ENCODE results near the gene HOXC5.
A peak's percentile ranks its signal among the peaks of the same experiment; 100 is the strongest.
"Not testable (repeated sequence)": the region's sequence is repeated elsewhere in the genome, so short reads cannot be mapped to it uniquely, and the experiment has no call there.

HOXC5 gene

DNA sequence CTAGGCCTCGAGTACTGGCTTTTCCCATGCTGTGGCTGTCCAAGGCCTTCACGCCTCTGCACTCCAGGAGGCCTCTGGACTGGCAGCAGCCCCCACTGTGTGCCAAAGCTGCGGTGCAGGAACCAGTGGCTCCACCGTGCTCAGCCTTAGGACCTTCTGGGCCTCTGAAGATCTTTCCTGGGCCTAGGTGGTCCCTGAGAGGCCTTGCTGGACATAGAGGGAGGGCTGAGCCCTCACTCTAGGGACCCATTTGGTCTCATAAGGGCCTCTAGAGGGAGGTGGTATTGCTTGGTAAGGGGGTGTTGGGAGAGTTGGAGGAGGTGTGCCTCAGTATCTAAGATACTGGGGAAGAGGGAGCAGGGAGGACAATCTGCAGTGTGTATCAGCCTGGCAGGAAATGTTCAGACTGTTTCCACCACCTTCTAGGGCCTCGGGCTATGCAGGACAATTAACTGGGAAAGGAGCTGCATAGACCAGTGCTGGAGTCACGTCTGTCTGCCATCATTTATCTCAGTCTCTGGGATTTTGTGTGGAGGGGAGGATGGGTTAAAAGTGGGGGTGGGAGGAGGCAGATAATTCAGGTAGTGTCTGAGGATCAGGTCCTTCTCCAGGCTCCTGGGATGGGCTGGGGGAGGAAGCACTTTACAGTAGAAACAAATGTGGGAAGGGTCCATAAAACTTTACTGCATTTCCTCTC lies 2.9 kb downstream of the HOXC5 start:
- peak; percentile 16 for DNase-seq

DNA sequence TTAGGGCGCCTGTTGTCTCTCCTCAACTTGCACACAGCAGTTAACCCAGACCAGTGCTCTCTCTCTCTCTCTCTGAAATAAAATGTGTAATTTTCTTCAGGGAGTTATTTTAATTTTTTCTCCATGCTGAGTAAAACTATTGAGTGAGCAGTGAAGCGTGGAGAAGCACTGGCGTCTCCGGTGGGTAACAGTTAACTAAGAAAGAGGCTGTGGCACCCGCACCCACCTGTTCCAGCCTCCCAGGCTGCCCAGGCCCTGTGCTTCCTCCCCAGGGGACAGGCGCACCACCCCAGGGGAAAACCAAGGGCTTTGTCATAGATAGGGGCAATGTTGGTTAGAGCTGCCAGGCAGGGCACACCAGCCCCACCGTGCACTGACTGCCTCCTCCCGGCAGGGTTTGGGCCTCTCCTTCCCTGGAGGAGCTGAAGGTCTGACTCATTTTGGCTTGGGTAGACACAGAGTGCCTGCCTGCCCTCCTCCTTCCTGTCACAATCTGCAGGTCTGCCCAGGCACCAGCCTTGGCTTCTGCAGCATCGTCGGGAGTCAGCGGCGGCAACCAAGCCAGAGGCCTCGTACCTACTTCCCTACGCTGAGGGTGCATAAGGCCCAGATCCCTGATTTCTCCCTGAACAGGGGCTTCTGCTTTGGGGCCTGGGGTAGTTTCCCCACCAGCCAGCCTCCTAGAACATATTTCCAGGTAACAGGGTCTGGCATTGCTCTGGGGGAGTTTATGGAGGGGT lies 3.9 kb downstream of the HOXC5 start:
- DNase-seq = peak; percentile 45

DNA sequence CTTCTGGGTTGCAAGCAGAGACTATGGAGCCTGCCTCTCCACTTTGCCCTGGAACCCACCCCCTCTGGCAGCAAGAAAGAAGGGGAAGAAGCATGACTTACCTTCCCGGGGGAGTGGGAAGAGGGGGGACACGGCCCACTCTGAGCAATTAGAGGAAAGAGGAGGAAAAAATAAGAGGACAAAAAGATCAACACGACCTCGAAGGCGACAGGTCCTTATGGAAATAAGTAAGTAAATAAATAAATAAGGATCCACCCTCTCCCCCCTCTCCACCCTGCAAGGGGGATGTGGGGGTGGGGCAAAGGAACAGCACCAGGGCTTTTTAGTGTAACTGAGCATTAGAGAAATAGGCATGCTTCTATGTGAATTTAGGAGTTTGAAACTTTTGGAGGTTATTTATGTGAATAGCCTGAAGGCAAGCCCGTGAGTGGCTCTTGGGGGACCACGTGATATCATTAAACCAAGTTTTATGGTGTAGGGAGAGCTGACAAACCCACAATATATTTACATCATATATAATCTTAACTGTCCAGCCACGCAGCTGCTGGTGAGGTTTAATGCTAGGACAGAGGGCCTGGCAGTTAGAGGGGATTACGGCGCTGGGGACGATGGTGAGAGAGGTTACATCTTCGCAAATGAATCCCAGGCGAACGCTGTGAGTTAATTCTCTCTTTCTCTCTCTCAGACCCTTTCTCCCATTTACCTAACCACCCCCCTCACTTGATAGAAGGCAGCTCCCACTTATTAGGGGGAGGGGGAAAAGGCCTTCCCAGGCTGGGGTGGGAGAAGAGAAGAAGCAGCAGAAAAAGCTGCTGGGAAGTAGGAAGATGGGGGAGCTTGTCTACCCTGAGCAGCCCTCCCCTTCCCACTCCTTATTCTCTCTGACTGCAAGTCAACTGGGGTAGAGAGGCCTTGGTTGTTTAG lies 4.8 kb downstream of the HOXC5 start:
- peak; percentile 67 for DNase-seq

DNA sequence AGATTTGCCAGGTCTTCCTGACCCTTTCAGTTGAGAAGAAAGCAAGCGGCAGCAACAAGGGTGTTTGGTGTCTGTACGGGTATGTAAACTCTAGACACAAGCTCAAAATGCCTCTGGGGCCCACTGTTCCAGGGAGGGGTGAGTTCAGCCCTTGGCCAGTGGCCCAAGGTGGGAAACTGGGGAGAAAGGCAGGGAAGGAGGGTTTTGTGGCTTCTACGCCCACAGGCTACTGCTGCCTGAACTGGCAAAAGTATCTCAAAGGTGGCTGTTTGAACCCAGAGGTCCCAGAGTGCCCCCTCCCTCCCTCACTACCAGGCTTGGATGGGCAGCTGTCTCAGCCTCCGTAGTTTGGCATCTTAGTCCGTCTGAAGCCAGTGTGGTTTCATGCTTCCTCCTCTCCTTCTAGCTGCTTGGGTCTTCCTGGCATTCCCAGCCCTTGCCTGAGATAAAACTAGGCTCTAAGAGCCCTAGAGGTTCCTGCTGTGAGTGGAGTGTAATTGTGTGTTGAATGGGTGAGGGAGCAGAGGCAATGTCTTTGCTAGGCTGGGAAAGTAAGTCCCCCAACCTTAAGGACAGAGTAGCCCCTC lies 5.5 kb downstream of the HOXC5 start:
- peak; percentile 59 for DNase-seq

DNA sequence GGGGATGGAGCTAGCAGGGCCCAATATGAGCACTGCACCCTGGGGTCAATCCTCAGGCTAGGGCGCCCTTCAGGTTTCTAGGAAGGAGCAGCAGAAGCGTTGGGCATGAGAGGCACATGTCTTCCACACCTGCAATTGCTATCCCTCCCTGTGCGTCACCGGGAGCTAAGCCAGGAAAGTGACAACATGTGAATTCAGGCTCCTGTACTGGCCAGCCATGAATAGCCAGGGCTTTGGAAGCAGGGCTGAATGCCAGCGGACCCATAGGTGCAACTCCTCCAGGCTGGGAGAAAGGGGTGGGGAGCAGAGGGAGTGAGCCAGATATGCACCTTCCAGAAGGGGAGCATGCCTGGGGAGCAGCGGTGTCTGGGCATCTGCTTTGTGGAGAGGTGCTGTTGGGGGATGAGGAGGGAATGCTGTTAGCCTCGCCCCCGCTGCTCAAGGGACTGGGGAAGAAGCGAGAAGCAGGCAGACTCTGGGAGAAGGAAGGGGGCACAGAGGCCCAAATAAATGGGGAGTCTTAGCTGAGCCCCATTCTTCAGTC lies 6.1 kb downstream of the HOXC5 start:
- peak; percentile 86 for DNase-seq

DNA sequence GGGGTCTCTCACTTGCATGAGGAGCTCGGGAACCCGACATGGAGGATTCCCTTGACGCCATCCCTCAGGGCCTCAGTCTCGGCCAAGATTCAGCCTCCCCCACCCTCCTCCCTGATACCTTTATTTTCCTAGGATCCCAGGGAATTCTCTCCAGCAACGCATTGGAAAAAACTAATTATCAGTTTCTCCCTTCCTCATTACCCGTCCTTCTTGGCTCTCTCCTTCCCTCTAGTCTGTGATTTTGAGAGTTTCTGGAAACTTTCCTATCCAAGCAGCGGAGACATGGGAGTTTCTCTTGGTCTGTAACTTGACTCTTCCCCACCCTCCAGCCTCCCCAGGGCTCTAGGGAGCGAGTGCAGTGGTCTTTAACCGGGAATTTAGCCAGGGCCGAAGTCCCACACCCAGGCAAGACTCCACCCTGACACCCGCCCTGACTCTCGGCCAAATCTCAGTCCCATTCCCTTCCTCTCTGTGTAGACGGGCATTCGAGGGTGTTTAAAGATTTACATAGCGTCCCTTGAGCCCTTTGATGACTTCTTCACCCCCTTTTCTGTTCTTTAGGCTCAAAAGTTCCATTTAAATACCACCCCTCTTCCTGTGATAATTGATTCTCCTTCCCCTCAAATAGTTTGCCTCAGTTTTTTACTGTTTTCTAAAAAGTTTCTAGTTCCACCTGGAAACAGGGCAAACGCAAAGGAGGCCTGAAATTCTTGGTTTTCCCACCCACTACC lies 6.7 kb downstream of the HOXC5 start:
- peak; percentile 91 for DNase-seq

DNA sequence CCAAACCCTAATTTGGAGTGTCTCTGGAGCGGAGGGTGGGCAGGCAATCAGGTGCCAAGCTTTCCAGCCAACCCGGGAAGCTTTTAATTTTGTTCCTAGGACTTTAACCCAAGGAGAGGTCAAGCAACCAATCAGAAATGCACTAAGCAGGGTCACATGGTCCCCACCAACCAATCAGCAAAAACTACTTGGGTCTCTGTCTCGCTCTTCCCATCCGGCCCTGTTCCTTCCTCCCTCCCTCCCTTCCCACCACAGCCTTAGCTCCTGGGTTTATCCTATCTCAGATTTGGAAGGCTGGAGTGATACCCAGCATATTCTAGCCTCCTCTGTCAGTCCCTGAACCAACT lies 7.3 kb downstream of the HOXC5 start:
- DNase-seq = peak; percentile 66

DNA sequence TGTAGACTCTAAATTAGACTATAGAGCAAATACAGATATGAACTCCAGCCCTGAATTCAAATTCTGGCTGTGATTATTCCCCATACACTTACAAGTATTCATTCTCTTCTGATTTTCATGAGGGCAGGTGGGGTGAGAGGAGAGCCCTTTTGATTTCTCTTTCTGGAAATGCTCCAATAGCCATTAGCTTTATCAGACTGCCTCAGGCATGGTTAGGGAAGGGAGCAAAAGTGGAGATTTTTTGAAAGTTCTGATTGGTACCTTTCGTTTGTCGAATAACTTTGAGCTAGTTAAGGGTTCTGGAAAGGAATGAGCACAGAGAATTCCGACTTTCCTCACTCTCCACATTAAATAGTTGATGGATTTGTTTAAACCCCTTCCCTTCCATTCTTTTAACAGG lies 7.8 kb downstream of the HOXC5 start:
- no peak for DNase-seq

DNA sequence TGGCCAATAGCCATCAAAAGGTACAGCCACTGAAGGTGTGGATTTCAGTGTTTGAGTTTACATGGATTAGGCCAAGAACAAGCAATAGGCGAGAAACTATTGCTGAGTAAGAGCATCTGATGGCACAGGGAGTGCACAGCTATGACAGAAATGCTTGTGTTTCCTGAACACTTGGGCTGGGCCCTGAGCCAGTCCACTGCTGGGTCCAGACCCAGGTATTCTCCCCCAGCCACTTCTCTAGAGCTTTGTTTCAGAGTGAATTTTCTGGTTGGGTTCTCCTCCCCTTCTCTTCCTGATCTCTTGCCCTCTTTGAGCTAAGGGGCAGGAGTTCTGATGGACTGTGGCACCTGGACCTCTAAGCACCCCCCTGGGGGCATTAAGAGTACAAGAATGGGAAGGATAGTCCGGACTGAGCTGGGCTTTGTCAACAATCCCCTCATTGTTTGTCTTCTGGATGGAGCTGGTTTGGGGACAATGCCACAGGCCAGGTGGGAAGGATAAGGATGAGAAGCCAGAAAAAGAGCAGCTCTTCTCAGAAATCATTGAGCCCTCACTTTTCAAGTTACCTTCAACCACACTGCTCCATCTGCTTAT lies 8.3 kb downstream of the HOXC5 start:
- peak; percentile 19 for DNase-seq

DNA sequence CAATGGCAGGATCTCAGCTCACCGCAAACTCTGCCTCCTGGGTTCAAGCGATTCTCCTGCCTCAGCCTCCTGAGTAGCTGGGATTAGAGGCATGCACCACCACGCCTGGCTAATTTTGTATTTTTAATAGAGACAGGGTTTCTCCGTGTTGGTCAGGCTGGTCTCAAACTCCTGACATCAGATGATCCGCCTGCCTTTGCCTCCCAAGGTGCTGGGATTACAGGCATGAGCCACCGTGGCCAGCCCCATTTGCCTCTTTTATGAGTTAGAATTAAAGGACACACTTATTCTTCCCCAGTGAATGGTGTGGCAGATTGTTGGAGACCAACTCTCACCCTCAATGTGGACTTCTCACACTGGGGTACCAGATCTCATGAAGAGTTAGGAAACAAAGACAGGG lies 9.2 kb downstream of the HOXC5 start:
- not testable (repeated sequence) for DNase-seq

DNA sequence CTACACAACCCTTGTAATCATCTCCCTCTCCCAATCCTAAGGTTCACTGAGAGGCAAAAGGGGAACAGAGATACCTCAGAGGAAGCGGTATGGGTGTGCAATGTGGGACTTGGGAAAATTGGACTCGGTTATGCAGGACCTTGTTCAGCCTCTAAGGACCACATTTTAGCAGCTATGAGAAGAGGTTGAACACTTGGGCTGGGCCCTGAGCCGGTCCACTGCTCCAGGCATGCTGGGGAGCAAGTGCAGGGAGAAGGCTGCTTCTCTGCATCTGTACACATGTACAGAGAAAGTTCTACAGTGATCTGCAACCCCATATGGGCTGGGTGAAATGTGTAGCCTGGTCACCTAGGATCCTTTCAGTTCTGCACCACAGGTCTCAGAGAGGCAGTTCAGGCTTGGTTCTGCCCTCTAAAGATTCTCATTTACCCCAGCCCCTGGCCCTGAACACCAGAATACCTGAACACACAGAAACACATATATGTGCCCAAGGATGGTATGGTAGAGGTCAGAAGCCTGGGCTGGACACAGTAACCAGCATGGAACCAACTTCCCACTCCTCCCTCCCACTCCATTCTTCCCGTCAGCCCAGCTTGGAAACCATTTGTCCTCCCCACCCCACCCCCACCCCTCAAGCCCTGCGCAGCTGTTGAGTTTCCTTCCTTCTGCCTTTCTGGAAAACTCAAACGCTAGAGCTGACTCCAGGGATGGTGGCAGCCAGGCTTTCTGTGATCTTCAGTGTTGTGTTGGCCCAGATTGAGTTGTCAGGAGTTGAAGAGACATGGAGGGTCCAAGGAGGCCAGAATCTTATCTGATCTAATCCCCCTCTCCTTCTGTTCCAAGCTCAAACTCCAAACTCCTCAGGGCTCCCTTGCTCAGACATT lies 10.4 kb downstream of the HOXC5 start:
- peak; percentile 75 for DNase-seq

DNA sequence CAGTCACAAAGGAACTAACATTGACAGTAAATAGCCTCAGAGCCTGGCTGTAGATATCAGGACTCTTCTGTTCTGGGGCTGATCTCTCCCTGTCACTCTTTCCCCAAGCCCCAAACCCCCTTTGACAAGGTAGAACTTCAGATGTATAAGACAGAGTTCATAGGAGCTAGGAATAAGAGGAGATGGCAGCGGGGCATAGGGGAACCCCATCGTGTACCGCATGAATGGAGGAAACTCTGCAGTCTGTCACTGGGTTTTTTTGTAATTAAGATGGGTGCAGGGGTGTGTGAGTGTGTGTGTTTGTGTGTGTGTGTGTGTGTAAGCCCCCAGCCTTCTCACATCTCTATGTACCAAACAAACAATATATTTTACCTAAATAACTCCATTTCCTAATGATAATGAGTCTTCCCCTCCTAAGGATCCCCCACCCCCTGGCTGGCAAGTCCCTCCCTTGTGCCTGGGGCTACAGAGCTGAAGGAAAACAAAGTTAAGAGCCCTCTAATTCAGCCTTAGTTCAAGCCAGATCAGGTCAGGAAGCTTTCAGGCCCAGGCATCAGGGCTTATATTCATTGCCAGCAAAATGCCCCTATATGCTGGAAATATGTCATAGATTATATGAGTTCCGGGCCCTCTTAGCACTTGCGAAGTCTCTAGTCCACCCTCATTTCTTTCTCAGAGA lies 11.7 kb downstream of the HOXC5 start:
- DNase-seq = no peak

DNA sequence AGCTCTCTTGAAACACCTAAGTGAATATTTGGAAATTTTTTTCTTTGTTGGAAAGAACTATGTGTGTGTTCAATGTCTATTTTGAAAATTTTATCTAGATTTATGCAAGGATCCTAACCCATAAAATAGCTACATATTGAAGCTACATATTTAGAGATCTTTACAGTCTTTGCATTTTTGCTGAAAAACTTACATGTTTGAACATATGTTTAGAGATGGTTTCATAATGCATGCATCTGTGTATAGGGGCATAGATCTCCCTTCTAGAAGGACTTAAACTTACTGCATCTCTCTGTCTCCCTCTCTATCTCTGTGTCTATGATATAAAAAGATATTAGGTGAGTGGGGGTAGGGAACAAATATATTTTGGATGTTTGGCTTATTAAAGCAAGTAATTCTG lies 12.6 kb downstream of the HOXC5 start:
- DNase-seq = no peak

DNA sequence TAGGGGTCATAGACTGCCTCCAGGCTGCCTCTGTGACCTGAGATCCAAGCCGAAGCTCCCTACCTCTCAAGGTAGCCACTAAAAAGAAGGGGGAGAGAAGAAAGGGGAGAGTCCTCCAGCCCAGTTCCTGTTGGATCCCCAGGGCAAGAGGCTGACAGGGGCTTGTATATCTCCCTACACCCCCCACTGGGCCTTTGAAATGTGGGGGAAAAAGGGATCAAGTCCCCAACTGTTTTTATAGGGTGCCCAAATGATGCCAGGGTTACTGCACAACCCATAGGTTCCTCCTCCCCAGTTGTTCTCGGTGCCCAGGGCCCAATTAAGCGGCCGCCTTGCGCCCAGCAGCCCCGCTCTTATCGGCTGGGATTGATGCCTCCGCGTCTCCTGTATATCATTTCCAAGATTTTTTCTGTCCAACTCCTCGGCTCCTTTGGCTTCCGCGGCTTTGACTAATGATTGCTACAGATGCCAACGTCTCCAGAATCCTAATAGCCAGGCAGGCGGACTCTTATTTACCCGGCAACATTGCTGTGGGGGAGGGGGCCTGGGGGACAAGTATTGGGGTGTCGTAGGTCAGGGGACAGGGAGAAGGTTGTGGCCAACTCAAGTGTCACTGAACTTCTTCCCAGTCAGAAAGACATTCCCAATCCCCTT lies 13.1 kb downstream of the HOXC5 start:
- no peak for DNase-seq

DNA sequence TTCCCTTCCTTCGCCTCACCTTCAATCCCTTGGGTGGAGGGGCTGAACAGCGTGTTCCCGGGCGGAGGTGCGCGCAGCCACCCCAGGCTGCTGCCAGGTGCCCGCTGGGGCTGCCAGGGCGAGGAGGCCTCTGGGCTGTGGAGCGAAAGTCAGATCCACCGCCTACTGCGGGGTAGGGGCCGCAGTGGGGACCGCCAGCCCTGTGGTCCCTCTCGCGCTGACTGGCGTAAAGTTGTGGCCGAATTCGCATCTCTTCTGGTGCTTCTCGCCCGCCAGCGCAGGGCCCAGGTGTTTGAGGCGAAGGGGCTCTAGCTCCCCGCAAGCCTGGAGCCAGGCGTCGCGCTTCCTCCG lies 13.9 kb downstream of the HOXC5 start:
- peak; percentile 20 for DNase-seq

DNA sequence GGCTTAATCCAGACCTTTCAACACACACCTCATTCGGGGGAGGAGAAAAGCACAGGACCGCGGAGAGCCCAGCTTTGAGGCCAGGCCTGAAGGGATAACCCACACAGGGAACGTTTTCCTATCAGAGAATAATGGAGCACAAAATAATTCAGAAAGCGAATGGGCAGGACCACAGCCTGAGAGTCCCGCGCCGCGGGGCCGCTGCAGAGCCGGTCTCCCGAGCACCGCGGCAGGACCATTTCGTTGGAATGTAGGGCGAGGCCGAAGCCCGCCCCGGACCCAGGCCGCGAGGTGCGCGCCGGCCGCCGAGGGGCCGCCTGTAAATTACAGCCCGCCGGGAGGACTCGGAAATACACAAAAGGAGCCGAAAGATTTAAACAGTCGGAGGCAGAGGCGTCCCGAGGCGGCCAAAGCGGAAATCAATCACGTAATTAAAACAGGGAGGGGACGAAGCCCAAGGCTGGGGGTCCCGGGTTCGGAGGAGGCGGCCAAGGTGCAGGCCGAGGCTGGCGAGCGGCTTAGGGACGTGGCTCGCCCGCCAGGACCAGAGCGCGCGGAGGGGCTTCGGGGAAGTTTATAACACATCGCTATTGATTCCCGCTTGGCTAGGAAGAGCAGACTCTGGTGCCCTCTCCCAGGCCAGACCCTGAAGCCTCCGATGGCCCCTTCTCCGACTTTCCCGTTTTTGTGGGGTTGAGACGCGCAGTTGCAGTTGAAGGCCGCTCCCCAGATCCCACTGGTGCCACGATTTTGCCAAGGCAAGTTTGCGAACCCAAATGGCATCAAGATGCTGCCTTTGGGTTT lies 14.5 kb downstream of the HOXC5 start:
- no peak for DNase-seq

DNA sequence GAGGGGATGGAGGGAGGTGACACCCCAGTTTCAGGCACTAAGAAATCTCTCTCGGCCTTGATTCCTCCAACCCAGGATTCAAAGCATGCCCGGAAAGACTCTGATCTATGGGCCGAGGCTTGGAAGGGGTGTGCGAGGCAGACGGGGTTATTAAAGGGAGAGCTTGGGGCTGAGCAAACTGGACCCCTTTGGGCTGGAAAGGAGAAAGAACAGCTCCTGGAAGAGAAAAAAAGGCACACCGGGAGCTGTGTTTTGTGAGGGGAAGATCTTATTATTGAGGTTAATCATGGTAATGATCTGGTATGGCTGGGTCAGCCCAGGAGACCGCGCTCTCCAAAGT lies 15.1 kb downstream of the HOXC5 start:
- DNase-seq = no peak

DNA sequence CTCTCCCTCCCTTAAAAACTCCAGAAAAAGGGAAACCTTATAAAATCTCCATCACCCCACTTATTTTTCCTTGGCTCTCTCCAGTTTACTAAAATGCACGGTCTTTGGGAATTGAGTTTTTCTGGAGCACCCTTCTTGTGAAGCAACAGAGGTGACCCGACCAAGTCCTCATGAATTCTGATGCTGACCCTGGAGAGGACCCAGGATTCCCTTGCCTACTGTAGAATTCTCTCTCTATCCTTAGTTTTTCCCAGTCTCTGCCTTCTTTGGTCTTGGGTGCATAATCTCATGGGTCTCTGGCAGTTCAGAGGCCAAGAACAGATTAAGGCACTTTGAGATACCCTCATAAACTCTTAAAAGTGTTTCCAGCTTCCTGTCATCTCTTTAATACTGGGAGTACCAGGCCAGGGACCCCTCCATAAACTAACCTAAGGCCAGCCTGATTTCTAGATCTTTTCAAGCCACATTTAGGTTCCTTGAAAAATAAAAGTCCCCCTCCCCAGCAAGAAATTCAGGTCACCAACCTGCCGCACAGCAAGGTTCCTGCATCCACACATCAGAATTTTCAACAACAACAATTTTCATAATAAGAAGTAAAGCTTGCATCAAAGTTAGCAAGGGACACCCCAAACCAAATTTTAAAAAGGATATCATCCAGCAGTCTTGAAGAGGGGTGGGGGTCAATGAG lies 15.7 kb downstream of the HOXC5 start:
- DNase-seq = no peak
